Activated naive CD4-positive, alpha-beta T cell treated with Interleukin-2 at 50 U/mL for 16 hours (primary cell): ENCODE measurements around the gene TFCP2L1.
"Not testable (repeated sequence)": the region's sequence is repeated elsewhere in the genome, so short reads cannot be mapped to it uniquely, and the experiment has no call there.

Experiments used
- DNase-seq: peaks from one replicate; pipeline ENCODE4 v3.0.0-alpha.2; 2020

The TFCP2L1 gene

GRCh38 chr2:121239969-121240368, 45.0 kb downstream of the TFCP2L1 start:
- DNase-seq: no peak

DNA sequence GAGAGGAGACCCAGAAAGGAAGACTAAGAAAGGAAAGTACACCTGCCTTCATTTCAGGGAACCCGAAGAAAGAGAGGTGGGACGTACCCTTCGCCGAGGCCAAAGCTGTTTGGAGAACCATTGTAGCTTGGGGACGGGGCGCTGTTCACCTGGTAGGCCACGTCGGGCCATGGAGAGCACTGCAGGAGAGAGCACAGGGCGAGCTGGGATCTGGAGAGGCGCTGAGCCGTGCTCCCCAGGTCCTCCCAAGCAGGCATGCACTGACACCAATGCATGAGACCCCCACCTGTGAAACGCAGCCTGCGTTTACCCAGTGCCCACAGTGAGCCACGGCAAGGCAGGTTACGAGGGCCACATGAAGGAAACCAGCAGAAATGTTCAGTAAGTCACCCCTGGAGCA, 45.5 kb downstream of the TFCP2L1 start:
- no peak for DNase-seq

GRCh38 chr2:121238828-121239227, 46.2 kb downstream of the TFCP2L1 start:
- DNase-seq: no peak

DNA sequence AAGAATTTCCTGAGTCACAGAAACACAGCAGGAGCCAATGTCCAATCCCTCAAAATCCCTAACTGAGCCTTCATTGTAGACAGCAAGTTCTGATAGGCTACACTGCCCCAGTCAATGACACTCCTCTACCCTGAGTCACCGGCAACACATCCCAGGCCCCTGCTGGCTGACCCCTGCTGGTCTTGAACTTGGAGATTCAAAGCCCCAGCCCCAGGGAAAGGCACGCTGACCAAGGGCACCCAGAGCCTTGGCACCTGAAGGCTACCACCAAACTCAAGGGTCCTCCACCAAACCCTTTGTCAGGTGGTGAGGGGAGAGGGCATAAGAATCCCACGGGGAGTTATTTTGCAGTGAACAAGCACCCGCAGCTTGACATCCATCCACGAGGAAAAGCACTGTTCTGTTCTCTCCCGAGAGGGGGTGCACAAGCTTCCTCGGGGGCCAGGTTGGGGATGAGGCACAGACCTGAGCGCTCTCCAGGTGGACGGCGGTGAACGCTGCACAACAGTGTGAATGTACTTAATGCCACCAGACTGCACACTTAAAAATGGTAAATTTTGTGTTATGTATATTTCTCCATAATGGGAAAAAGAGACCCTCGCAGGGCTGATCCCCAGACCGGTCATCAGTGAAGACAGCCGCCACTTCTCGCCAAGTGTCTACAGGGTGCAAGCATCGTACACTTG, 46.9 kb downstream of the TFCP2L1 start:
- DNase-seq: no peak

DNA sequence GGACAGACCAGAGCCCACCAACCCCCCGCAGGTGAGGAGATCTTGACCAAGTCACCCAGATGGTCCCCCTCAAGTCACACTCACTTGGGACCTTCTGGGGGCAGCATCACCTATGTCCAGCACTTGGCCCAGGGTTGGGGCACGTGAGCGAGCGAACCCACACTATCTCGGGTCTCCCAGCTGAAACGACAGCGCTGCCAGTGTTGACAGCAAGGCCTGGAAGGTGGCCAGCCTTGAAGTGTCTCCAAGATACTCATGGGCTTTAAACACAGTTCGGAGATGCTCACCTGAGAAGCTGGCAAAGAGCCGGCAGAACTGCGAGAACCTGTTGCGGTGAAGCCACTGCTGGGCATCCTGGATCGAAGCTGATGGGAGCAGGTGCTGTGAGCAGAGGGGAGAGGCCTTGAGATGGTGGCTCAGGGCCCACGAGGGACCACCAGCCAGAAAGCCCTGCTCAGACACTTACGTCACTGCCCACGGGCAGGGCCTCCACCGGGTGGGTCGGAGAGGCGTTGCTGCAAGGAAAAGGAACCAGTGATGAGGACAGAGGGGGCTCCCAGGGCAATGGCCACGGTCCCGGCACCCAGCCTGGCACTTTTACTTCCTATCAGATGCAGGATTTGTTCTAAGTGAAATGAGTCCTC, 47.5 kb downstream of the TFCP2L1 start:
- no peak for DNase-seq

DNA sequence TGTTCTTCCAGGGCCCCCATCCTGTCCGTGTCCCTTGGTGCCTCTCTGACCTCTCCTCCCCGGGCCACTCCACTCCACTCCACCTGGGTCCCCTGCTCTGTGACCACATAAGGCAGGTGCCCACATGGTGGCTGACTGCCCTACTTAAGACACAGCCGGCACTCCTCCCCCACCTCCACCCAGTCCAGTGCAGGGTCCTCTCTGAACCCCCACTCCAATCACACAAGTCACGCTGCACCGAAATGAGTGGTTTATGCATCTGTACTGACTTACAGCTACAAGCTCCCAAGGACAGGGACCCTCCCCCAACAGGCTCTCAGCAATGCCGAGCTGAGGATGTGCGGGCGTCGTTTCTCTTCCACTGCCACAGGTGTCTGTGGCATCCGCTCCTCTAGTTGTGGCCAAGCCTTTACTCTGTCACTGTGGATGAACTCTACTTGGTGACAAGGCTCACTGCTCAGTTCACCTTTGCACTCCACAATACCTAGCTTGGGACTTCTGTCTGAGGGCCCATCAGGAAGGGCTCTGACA, 48.3 kb downstream of the TFCP2L1 start:
- DNase-seq: no peak

DNA sequence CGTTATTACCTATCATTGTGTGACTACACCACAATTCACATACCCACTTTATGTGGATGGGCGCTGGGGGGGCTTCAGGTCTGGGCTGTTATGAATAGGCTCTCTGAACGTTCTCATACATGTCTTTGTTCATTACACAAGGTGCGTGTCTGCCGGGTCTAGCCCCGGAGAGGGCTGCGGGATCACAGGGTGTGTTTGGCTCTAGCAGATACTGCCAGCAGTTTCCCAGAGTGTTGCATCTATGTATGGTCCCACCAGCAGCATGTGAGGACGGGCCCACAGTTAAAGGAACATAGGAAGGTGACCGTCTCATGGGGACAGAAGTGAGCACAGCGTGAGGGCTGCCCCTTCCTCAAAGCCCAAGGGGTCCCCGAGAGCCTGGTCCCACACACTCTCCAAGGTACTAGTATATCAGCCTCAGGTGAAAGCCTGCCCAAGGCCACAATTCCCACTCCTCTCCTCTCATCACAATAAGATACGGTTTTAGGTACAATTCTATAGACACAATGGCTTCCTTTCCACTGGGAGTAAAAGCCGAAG, 48.8 kb downstream of the TFCP2L1 start:
- no peak for DNase-seq

- no peak for DNase-seq
Observed at GRCh38 chr2:121235542-121235941, 49.5 kb downstream of the TFCP2L1 start.

GRCh38 chr2:121234791-121235190, 50.2 kb downstream of the TFCP2L1 start:
- DNase-seq: no peak

- DNase-seq: no peak
Observed at GRCh38 chr2:121234144-121234543, 50.9 kb downstream of the TFCP2L1 start.

GRCh38 chr2:121233486-121234110, 51.4 kb downstream of the TFCP2L1 start:
- DNase-seq: no peak

DNA sequence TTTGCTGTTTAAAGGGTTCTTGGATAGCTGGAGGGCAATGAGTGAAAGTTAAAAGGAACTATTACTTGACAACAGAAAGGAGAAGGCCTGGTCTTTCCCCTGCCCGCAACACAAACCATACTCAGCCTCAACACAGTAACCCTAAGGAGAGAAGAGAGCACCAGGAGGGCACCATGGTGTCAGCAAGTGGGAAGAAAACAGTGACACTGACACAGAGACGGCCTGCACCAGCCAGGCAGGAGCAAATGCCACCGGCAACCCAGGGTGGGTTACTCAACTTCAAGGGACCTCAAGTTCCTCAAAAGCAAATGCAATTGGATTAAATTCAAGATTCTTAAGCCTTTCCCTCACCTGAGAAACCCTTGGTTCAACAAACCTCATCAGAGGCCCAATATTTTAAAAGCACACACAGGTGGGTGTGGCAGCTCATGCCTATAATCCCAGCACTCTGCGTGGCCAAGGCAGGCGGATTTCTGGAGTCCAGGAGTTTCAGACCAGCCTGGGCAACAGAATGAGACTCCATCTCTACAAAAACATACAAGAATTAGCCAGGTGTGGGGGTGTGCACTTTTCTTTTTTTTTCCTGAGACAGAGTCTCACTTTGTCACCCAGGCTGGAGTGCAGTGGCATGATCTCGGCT, 52.3 kb downstream of the TFCP2L1 start:
- DNase-seq: no peak

DNA sequence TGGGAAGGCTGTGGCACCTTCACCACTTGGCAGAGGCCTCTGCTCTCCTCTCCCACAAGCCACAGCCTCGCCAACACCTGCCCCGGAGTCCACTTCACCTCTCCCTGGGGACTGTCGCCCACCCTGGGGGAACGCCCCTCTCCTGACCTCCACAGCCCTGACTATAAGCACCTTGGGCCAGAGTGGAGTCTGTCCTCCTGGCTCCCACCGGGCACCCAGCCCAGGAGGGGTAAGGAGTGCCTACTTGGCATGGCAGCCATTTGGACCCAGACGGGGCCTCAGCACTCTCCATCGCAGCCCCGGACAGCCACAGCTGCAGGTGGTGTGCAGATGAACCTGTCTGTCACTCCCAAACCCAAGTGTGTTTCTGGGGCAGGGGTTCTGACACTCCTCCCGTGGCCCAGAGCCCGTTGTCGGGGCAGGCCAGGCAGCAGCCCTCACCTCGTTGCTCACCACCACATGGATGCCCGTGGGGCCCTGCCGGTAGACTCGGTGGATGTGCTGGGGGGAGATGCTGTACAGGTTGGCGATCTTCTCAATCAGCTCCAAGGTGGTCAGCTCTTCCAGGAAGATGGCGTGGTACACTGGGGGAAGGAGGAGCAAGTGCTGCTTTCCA, 53.5 kb downstream of the TFCP2L1 start:
- DNase-seq: no peak

GRCh38 chr2:121228521-121228920, 56.5 kb downstream of the TFCP2L1 start:
- DNase-seq: no peak

GRCh38 chr2:121227381-121228144, 57.4 kb downstream of the TFCP2L1 start:
- DNase-seq: not testable (repeated sequence)

DNA sequence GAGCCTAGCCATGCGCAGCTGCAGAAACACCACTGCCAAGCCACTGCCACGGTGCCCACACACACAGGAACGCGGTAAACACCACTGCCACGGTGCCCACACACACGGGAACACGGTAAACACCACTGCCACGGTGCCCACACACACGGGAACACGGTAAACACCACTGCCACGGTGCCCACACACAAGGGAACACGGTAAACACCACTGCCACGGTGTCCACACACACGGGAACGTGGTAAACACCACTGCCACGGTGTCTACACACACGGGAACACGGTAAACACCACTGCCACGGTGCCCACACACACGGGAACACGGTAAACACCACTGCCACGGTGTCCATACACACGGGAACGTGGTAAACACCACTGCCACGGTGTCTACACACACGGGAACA, 59.3 kb downstream of the TFCP2L1 start:
- DNase-seq: not testable (repeated sequence)

- DNase-seq: no peak
Observed at GRCh38 chr2:121220995-121221394, 64.0 kb downstream of the TFCP2L1 start.

- DNase-seq: no peak
Observed at GRCh38 chr2:121219866-121220265, 65.1 kb downstream of the TFCP2L1 start.

DNA sequence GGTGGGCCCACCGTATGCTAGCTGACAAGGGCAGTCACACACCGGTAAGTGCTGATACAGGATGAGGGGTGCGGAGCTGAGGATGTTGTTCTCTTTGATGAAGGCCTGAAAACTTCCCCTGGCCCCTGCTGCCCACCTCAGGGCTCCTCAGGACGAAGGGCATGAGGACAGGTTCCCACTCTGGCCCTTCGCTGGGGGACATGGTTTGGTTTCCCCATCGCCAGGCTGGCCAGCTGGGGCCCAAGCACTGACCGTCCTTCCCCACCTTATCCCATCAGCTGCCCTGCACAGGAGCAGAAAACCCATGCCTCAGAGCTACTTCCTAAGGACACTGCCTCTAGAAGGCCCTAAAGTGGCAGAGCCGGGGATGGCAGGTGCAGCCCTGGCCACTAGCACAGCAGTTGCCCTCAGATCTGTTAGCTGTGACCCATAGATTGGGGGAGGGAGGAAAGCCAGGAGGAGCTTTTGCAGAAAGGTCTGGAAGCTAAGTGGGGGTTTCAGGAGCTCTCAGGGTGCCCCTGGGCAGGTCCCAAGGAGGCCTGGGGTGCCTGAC, 66.5 kb downstream of the TFCP2L1 start:
- DNase-seq: no peak

DNA sequence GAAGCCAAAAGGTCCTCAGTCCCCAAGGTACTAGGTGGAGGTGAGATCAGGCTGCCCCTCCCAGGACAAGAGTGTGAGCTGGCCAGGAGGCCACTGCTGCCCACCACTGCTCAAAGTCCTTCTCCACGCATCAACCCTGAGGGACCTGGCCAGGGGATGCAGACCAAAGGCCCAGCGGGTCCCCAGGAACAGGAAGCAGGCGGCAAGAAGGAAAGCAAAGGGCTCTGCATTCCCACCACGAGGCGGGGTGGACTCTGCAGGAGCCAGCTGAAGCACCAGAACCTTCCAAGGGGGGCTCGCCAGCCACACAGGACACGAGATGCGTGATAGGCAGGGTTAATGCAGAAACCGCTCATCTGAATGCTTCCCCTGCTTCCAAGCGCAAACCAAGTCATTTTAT, 67.4 kb downstream of the TFCP2L1 start:
- DNase-seq: no peak

DNA sequence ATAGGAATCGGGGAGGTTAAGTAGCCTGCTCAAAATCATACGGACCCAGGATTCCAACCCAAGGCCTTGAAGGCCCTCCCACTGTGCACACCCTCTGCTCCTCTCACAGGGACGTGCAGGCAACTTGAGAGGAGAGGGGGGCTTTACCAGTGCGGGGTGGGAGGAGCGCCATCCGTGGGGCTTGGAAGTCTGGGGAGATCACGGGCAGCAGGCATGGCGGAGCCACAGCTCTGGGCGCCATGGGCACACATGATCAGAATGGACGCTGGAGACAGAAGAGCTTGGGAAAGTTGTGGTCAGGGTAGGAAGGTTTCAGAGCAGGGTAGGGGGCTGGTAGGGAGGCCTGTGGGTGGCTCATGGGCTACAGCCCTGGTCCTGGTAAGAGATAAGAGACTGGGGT, 70.7 kb downstream of the TFCP2L1 start:
- no peak for DNase-seq

GRCh38 chr2:121213386-121213785, 71.6 kb downstream of the TFCP2L1 start:
- DNase-seq: no peak
